ENCODE data around the gene HEG1.

GRCh38 chr3:125078951-125079674 is 23.3 kb upstream of the HEG1 start:
- TF ChIP-seq ARNTL (CRISPR knock-in tag; IDR thresholded peaks at IDR 0.05; ENCODE audit: borderline replicate concordance, low read depth), result no peak
- TF ChIP-seq ZNF565 (CRISPR knock-in tag; conservative IDR thresholded peaks at IDR 0.05; ENCODE audit: low read depth), result no peak
- no peak for TF ChIP-seq ZFP3 (CRISPR knock-in tag; IDR thresholded peaks at IDR 0.05)
- TF ChIP-seq GLIS3 (CRISPR knock-in tag; IDR thresholded peaks at IDR 0.05), result no peak
- TF ChIP-seq TOX (CRISPR knock-in tag; IDR thresholded peaks at IDR 0.05; ENCODE audit: borderline replicate concordance), result no peak
- TF ChIP-seq SNAI2 (CRISPR knock-in tag; IDR thresholded peaks at IDR 0.05), result no peak
- no peak for TF ChIP-seq ZNF70 (CRISPR knock-in tag; IDR thresholded peaks at IDR 0.05)
- TF ChIP-seq BACH2 (CRISPR knock-in tag; IDR thresholded peaks at IDR 0.05; ENCODE audit: borderline replicate concordance), result no peak
- TF ChIP-seq PATZ1 (CRISPR knock-in tag; IDR thresholded peaks at IDR 0.05; ENCODE audit: borderline replicate concordance), result no peak
- no peak for TF ChIP-seq ZFP30 (CRISPR knock-in tag; IDR thresholded peaks at IDR 0.05)
- no peak for TF ChIP-seq PPARA (CRISPR knock-in tag; IDR thresholded peaks at IDR 0.05; ENCODE audit: borderline replicate concordance)
- no peak for TF ChIP-seq POU6F1 (CRISPR knock-in tag; IDR thresholded peaks at IDR 0.05; ENCODE audit: borderline replicate concordance, low read depth)

Measured in SK-N-SH treated with all-trans-retinoic acid at 6 μM for 48 hours (cell line).